SK-N-SH (cell line): Measurements from ENCODE around the gene CFAP20. TPM values are rescaled to one million over a fixed set of nuclear protein-coding genes. Genes with fewer than 3 reads are reported as not detected.

Experiments
- CTCF ChIA-PET: fragments of 300-600, 350-600 bp; formaldehyde crosslinking; extraction: SDS; loops from one replicate; lab custom pipeline; 2021; lab: Yijun Ruan, JAX
- POLR2A ChIA-PET: fragments of 350-600 bp; sonication (Branson Sonifier 250); formaldehyde crosslinking; extraction: SDS; loops from one replicate; lab custom pipeline; 2020; ENCODE audit warnings: antibody characterized with exemption, inconsistent platforms; lab: Yijun Ruan, JAX
- DNase-seq: peaks from one replicate; pipeline ENCODE4 v3.0.0; 2012
- H2AFZ ChIP-seq: fragments of 200-600 bp; sonication (generic); 2 replicates; pipeline ENCODE4 v1.8.1; 2016; ENCODE audit warnings: antibody characterized with exemption, mild to moderate bottlenecking, low read depth
- H3F3A ChIP-seq: fragments of 200-600 bp; sonication (generic); replicated peaks from 2 replicates; pipeline ENCODE3; 2016; ENCODE audit warnings: antibody characterized with exemption, mild to moderate bottlenecking; ENCODE audit not compliant: insufficient read depth
- H3K27ac ChIP-seq, 2 experiments: fragments of 200-500 bp in 1 of 2; fragments of 200-600 bp in 1 of 2; sonication (Bioruptor generic) in 1 of 2; sonication (generic), shearing (Covaris generic) in 1 of 2; 2 replicates each; pipeline versions ENCODE4 v1.5.1 to v1.6.1; 2014 to 2016; ENCODE audit warnings: low read depth in 2 of 2, inconsistent platforms in 1 of 2, low read length in 1 of 2, mild to moderate bottlenecking in 1 of 2, mixed read lengths in 1 of 2
- H3K27me3 ChIP-seq: fragments of 200-600 bp; sonication (generic), shearing (Covaris generic); 2 replicates; pipeline ENCODE4 v1.6.1; 2016; ENCODE audit warnings: mixed run types; ENCODE audit not compliant: insufficient read depth
- H3K36me3 ChIP-seq, 2 experiments: fragments of 200-500 bp in 1 of 2; fragments of 200-600 bp in 1 of 2; sonication (Bioruptor generic) in 1 of 2; sonication (generic) in 1 of 2; replicated peaks in 1 of 2; 2 replicates each; pipeline versions ENCODE3 to v1.5.1; 2014 to 2016; ENCODE audit warnings: low read length in 1 of 2, mild to moderate bottlenecking in 1 of 2; ENCODE audit not compliant: insufficient read depth in 2 of 2, control insufficient read depth in 1 of 2
- H3K4me1 ChIP-seq, 2 experiments: fragments of 200-500 bp in 1 of 2; fragments of 200-600 bp in 1 of 2; sonication (Bioruptor generic) in 1 of 2; sonication (generic), shearing (Covaris generic) in 1 of 2; 2 replicates each; pipeline versions ENCODE4 v1.5.1 to v1.6.1; 2014 to 2016; ENCODE audit warnings: low read depth in 1 of 2, low read length in 1 of 2, mixed run types in 1 of 2; ENCODE audit not compliant: insufficient read depth in 2 of 2, control insufficient read depth in 1 of 2
- H3K4me2 ChIP-seq: fragments of 200-600 bp; sonication (generic), shearing (Covaris generic); 2 replicates; pipeline ENCODE4 v1.6.1; 2017; ENCODE audit warnings: mixed run types
- H3K4me3 ChIP-seq, 2 experiments: fragments of 200-500 bp in 1 of 2; fragments of 200-600 bp in 1 of 2; sonication (Bioruptor generic) in 1 of 2; sonication (generic), shearing (Covaris generic) in 1 of 2; 2 replicates each; pipeline versions ENCODE4 v1.5.1 to v1.8.1; 2014 to 2016; ENCODE audit warnings: low read depth in 2 of 2, inconsistent platforms in 1 of 2, low read length in 1 of 2, mild to moderate bottlenecking in 1 of 2, mixed read lengths in 1 of 2, moderate library complexity in 1 of 2
- H3K79me2 ChIP-seq: fragments of 200-600 bp; sonication (generic); 2 replicates; pipeline ENCODE4 v1.8.1; 2017; ENCODE audit warnings: mild to moderate bottlenecking; ENCODE audit not compliant: insufficient read depth
- H3K9ac ChIP-seq: fragments of 200-600 bp; sonication (generic); 2 replicates; pipeline ENCODE4 v1.6.1; 2017; ENCODE audit warnings: mixed run types
- H3K9me2 ChIP-seq: fragments of 200-600 bp; sonication (generic); 2 replicates; pipeline ENCODE4 v1.6.1; 2017; ENCODE audit warnings: mixed run types
- H3K9me3 ChIP-seq: fragments of 200-600 bp; sonication (generic); 2 replicates; pipeline ENCODE4 v1.6.1; 2017; ENCODE audit warnings: mixed run types, mild to moderate bottlenecking, moderate library complexity
- H4K20me1 ChIP-seq: fragments of 200-600 bp; sonication (generic); 2 replicates; pipeline ENCODE4 v1.6.1; 2017; ENCODE audit warnings: mild to moderate bottlenecking, mixed run types; ENCODE audit not compliant: insufficient read depth
- ELF1 ChIP-seq: IDR thresholded peaks from 2 replicates; pipeline ENCODE4 v1.4.0; 2012
- EZH2phosphoT487 ChIP-seq: fragments of 200-600 bp; sonication (generic); IDR thresholded peaks from 2 replicates; pipeline ENCODE4 v1.6.1; 2017; ENCODE audit warnings: low read depth, mixed run types, mild to moderate bottlenecking, antibody characterized with exemption, moderate library complexity, borderline replicate concordance
- FOSL2 ChIP-seq: IDR thresholded peaks from 2 replicates; pipeline ENCODE4 v1.4.0; 2012; ENCODE audit warnings: low read depth, mild to moderate bottlenecking, moderate library complexity, borderline replicate concordance
- FOXJ3 ChIP-seq: sonication (generic); formaldehyde crosslinking; IDR thresholded peaks from 2 replicates; pipeline ENCODE4 v1.5.1; 2020; ENCODE audit warnings: mild to moderate bottlenecking, missing genetic modification reagents
- FOXM1 ChIP-seq: IDR thresholded peaks from 2 replicates; pipeline ENCODE4 v1.4.0; 2012; ENCODE audit warnings: low read depth, mild to moderate bottlenecking
- GABPA ChIP-seq: IDR thresholded peaks from 2 replicates; pipeline ENCODE4 v1.4.0; 2012; ENCODE audit warnings: low read depth, mild to moderate bottlenecking
- GATA2 ChIP-seq: sonication (generic); formaldehyde crosslinking; IDR thresholded peaks from 2 replicates; pipeline ENCODE4 v1.5.0; 2020; ENCODE audit warnings: mild to moderate bottlenecking, missing genetic modification reagents
- IRF3 ChIP-seq: fragments of 150-350 bp; IDR thresholded peaks from 2 replicates; pipeline ENCODE4 v1.6.1; 2016; ENCODE audit warnings: mild to moderate bottlenecking, low read depth, low read length
- MEF2A ChIP-seq: IDR thresholded peaks from 2 replicates; pipeline ENCODE4 v1.4.0; 2012; ENCODE audit warnings: low read depth, borderline replicate concordance
- NFIC ChIP-seq: IDR thresholded peaks from 2 replicates; pipeline ENCODE4 v1.4.0; 2012; ENCODE audit warnings: borderline replicate concordance
- NRF1 ChIP-seq: IDR thresholded peaks from 2 replicates; pipeline ENCODE4 v1.6.1; 2012; ENCODE audit warnings: low read depth, mild to moderate bottlenecking, low read length
- POLR2AphosphoS5 ChIP-seq: IDR thresholded peaks from 2 replicates; pipeline ENCODE4 v1.6.1; 2012; ENCODE audit warnings: low read depth, low read length
- RAD21 ChIP-seq: IDR thresholded peaks from 2 replicates; pipeline ENCODE4 v1.6.1; 2012; ENCODE audit warnings: mild to moderate bottlenecking, low read length
- REST ChIP-seq: IDR thresholded peaks from 2 replicates; pipeline ENCODE4 v1.6.1; 2012; ENCODE audit warnings: mild to moderate bottlenecking, low read depth, low read length, moderate library complexity
- RFX5 ChIP-seq: IDR thresholded peaks from 2 replicates; pipeline ENCODE4 v1.6.1; 2012; ENCODE audit warnings: mild to moderate bottlenecking, improper control_type of control experiment, low read length
- TAF1 ChIP-seq: IDR thresholded peaks from 2 replicates; pipeline ENCODE4 v1.6.1; 2012; ENCODE audit warnings: low read depth, mild to moderate bottlenecking, low read length, moderate library complexity, borderline replicate concordance
- TEAD4 ChIP-seq: IDR thresholded peaks from 2 replicates; pipeline ENCODE4 v1.4.0; 2012; ENCODE audit warnings: mild to moderate bottlenecking, borderline replicate concordance; ENCODE audit not compliant: insufficient read depth
- USF2 ChIP-seq: fragments of 150-350 bp; IDR thresholded peaks from 2 replicates; pipeline ENCODE4 v1.6.1; 2017; ENCODE audit warnings: antibody characterized with exemption, low read length, low read depth, borderline replicate concordance
- whole genome bisulfite sequencing: methylation state at CpG from one replicate; pipeline ENCODE4 v1.1.6; 2017; ENCODE audit warnings: low lambda C conversion rate; 5-methylcytosine and 5-hydroxymethylcytosine counted together
- polyA plus RNA-seq, 3 experiments: library from polyadenylated mRNA; depleted of rRNA; stranded (reverse); fragments of >200 nt; gene quantifications; 2 replicates each; pipeline ENCODE4 v1.2.3, GENCODE V29; 2012

Gene CFAP20
- polyA plus RNA-seq, 1 of the 3 experiments (the other 2 are of a cell fraction): 61.6 TPM

- ChIA-PET CTCF (interaction anchor here (1.0 to 1.2 kb wide), 2 partner anchors 41 to 593 kb away, joined by 3 read pairs; no protein-coding TSS in a partner anchor), POLR2A (no interaction called here)
- Histone ChIP-seq H3K27ac (no peak overlapping the region), H3K9me2 (no peaks in the 10 kb centered on the region), H3K9ac (no peak overlapping the region), H3K9me3 (no peaks in the 10 kb centered on the region), H3K27me3 (no peaks in the 10 kb centered on the region), H2AFZ (no peak overlapping the region), H3K36me3 (peaks cover 70 to 78% of the 10 kb centered on the region in 2 experiments), H3K79me2 (peaks cover 7% of the 10 kb centered on the region; the same call in 1 of the 2 replicates), H3K4me3 (no peak overlapping the region), H3K4me1 (no peaks in the 10 kb centered on the region), H4K20me1 (no peaks in the 10 kb centered on the region), H3K4me2 (no peak overlapping the region), H3F3A (peaks cover 5% of the 10 kb centered on the region)
- no peak for DNase-seq
- no peak for TF ChIP-seq TAF1
- TF ChIP-seq FOSL2: no peak
- TF ChIP-seq GATA2 (CRISPR knock-in tag): no peak
- no peak for TF ChIP-seq FOXM1
- no peak for TF ChIP-seq RAD21
- no peak for TF ChIP-seq ELF1
- 93% methylated on average over 2 of the region's 2 CpGs for WGBS
Measured at GRCh38 chr16:58170223-58170622, 41.0 kb upstream of the CFAP20 start.

GRCh38 chr16:58160855-58161254, 31.7 kb upstream of the CFAP20 start:
- Histone ChIP-seq H3K4me3 (no peak overlapping the region), H3K9me2 (no peaks in the 10 kb centered on the region), H3K9me3 (no peaks in the 10 kb centered on the region), H3K27ac (no peak overlapping the region), H3K9ac (no peak overlapping the region), H3K4me1 (no peaks in the 10 kb centered on the region), H4K20me1 (no peaks in the 10 kb centered on the region), H3K4me2 (no peak overlapping the region), H3K36me3 (peaks cover 56 to 73% of the 10 kb centered on the region in 2 experiments), H3K79me2 (no peaks in the 10 kb centered on the region), H2AFZ (no peak overlapping the region), H3K27me3 (no peaks in the 10 kb centered on the region), H3F3A (peaks cover 4% of the 10 kb centered on the region)
- WGBS: 100% methylated on average over 3 of the region's 3 CpGs
- CTCF ChIA-PET: interaction anchor here (0.6 kb wide), 1 partner anchor 1228 kb away, joined by 3 read pairs; no protein-coding TSS in a partner anchor
- POLR2A ChIA-PET: no interaction called here
- DNase-seq: no peak
- no peak for TF ChIP-seq NRF1
- TF ChIP-seq TEAD4: no peak
- TF ChIP-seq FOXM1: no peak
- no peak for TF ChIP-seq USF2
- TF ChIP-seq TAF1: no peak
- no peak for TF ChIP-seq FOSL2
- no peak for TF ChIP-seq EZH2phosphoT487
- TF ChIP-seq MEF2A: no peak
- TF ChIP-seq POLR2AphosphoS5: no peak
- TF ChIP-seq RFX5: no peak
- TF ChIP-seq NFIC: no peak
- no peak for TF ChIP-seq REST
- no peak for TF ChIP-seq IRF3
- TF ChIP-seq GABPA: no peak
- TF ChIP-seq FOXJ3: no peak
